ENCODE measurements around the gene TIGD2.
"Not testable (repeated sequence)": the region's sequence is repeated elsewhere in the genome, so short reads cannot be mapped to it uniquely, and the experiment has no call there.

Gene TIGD2

DNA sequence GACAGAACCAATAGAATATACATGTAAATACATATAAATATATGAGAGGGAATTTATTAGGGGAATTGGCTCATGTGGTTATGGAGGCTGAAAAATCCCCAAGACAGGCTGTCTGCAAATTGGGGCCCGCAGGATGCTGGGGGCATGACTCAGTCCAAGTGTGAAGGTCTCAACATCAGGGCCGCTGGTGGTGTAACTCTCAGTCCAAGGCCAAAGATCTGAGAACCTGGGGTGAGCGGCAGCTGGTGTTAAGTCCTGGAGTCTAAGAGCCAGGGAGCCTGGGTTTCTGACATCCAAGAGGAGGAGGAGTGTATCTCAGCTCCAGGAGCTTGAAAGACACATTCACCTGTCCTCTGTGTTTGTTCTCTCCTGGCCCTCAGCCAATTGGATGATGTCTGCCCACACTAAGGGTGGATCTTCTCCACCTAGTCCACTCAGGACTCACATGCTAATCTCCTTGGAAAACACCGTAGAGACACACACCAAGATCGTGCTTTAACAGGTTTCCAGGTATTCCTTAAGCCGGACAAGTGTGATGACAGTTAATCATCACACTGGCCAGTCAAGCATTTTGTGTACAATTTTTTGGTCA, 28.9 kb downstream of the TIGD2 start:
- Histone ChIP-seq H3K9me3 (ENCODE audit: insufficient read depth, low read depth, low read length) (no peaks in the 10 kb centered on the region), H2AFZ (ENCODE audit: low read length) (no peak overlapping the region), H3F3A (ENCODE audit: low read depth) (no peaks in the 10 kb centered on the region), H3K36me3 (ENCODE audit: insufficient read depth, low read length) (no peaks in the 10 kb centered on the region), H3K9me2 (replicated peaks; ENCODE audit: low read depth, low read length) (no peaks in the 10 kb centered on the region), H4K20me1 (ENCODE audit: insufficient read depth, low read length, poor library complexity, severe bottlenecking) (no peaks in the 10 kb centered on the region), H3K4me3 (ENCODE audit: low read length, poor library complexity, severe bottlenecking) (no peak overlapping the region), H3K4me2 (ENCODE audit: low read depth, low read length, poor library complexity, severe bottlenecking) (no peak overlapping the region), H3K27me3 (ENCODE audit: insufficient read depth, low read length, poor library complexity, severe bottlenecking) (no peaks in the 10 kb centered on the region), H3K79me2 (ENCODE audit: insufficient read depth, low read length) (no peaks in the 10 kb centered on the region), H3K9ac (ENCODE audit: low read depth, low read length, poor library complexity, severe bottlenecking) (no peak overlapping the region), H3K4me1 (ENCODE audit: insufficient read depth, low read length, poor library complexity, severe bottlenecking) (no peaks in the 10 kb centered on the region)
- no peak for TF ChIP-seq EZH2phosphoT487 (IDR thresholded peaks at IDR 0.05; ENCODE audit: borderline replicate concordance)
- TF ChIP-seq, protein P1, sequence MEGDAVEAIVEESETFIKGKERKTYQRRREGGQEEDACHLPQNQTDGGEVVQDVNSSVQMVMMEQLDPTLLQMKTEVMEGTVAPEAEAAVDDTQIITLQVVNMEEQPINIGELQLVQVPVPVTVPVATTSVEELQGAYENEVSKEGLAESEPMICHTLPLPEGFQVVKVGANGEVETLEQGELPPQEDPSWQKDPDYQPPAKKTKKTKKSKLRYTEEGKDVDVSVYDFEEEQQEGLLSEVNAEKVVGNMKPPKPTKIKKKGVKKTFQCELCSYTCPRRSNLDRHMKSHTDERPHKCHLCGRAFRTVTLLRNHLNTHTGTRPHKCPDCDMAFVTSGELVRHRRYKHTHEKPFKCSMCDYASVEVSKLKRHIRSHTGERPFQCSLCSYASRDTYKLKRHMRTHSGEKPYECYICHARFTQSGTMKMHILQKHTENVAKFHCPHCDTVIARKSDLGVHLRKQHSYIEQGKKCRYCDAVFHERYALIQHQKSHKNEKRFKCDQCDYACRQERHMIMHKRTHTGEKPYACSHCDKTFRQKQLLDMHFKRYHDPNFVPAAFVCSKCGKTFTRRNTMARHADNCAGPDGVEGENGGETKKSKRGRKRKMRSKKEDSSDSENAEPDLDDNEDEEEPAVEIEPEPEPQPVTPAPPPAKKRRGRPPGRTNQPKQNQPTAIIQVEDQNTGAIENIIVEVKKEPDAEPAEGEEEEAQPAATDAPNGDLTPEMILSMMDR (conservative IDR thresholded peaks at IDR 0.05; ENCODE audit: low read length): no peak

DNA sequence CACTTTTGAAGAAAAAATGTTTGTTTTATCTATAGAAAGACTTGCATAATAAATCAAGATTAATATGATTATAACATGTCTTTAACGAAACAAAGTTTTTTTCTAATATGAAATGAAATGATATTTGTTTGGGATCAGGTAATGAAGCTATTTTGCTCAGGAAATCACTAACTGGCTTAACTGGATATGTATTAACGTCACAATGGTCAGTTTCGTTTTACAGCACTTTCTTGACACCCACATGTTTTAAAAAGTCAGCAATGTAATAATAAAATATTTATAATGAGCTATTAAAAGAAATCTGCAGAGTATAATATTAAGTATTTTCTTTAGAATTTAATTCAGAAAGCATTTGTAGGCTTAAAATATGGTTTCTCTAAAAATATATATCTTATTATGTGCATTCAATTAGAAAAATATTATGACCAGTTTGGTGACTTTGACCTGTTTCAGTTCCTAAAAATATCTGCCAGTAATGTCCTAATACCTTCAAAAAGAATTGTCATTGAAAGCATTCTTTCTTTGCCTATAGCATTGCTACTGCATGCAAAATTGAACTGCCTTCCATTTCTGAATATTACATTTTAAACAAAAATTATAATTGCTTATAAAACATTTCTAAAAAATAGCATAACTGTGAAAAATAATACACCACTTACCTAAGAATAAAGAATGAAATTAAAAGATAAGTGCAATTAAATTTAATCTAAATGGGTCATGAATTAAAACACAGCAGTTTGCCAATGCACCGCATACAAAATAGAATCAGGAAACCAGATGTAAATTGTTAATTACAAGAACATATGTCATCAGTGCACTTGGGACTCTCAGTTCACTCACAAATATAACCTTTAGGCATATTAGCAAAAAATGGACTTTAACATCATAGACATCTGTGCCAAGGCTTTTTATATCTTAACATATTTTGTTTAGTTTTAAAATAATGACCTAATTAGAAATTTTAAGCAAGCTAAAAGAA, 31.6 kb downstream of the TIGD2 start:
- Histone ChIP-seq H3K9me3 (ENCODE audit: insufficient read depth, low read depth, low read length) (no peaks in the 10 kb centered on the region), H3K4me2 (ENCODE audit: low read depth, low read length, poor library complexity, severe bottlenecking) (no peak overlapping the region), H4K20me1 (ENCODE audit: insufficient read depth, low read length, poor library complexity, severe bottlenecking) (no peaks in the 10 kb centered on the region), H3K36me3 (ENCODE audit: insufficient read depth, low read length) (no peaks in the 10 kb centered on the region), H3F3A (ENCODE audit: low read depth) (no peaks in the 10 kb centered on the region), H3K4me1 (ENCODE audit: insufficient read depth, low read length, poor library complexity, severe bottlenecking) (no peaks in the 10 kb centered on the region), H3K27me3 (ENCODE audit: insufficient read depth, low read length, poor library complexity, severe bottlenecking) (no peaks in the 10 kb centered on the region), H3K9ac (ENCODE audit: low read depth, low read length, poor library complexity, severe bottlenecking) (no peak overlapping the region), H2AFZ (ENCODE audit: low read length) (no peak overlapping the region), H3K79me2 (ENCODE audit: insufficient read depth, low read length) (no peaks in the 10 kb centered on the region), H3K9me2 (replicated peaks; ENCODE audit: low read depth, low read length) (no peaks in the 10 kb centered on the region), H3K4me3 (ENCODE audit: low read length, poor library complexity, severe bottlenecking) (no peak overlapping the region)
- TF ChIP-seq, protein P1 (conservative IDR thresholded peaks at IDR 0.05; ENCODE audit: low read length): no peak
- TF ChIP-seq EZH2phosphoT487 (IDR thresholded peaks at IDR 0.05; ENCODE audit: borderline replicate concordance): no peak

DNA sequence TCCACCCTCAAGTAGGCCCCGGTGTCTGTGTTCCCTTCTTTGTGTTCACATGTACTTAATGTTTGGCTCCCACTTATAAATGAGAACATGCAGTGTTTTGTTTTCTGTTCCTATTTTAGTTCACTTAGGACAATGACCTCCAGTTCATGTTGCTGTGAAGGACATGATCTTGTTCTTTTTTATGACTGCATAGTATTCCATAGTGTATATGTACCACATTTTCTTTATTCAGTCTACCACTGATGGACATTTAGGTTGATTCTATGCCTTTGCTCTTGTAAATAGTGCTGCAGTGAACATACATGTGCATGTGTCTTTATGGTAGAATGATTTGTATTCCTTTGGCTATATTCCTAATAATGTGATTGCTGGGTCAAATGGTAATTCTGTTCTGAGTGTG, 33.3 kb downstream of the TIGD2 start:
- H3K36me3 ChIP-seq (ENCODE audit: insufficient read depth, low read length); H3K4me1 ChIP-seq (ENCODE audit: insufficient read depth, low read length, poor library complexity, severe bottlenecking); H3K4me3 ChIP-seq (ENCODE audit: low read length, poor library complexity, severe bottlenecking); H3K4me2 ChIP-seq (ENCODE audit: low read depth, low read length, poor library complexity, severe bottlenecking); H3K27me3 ChIP-seq (ENCODE audit: insufficient read depth, low read length, poor library complexity, severe bottlenecking); H3K9me3 ChIP-seq (ENCODE audit: insufficient read depth, low read depth, low read length); H3K79me2 ChIP-seq (ENCODE audit: insufficient read depth, low read length); H4K20me1 ChIP-seq (ENCODE audit: insufficient read depth, low read length, poor library complexity, severe bottlenecking); H2AFZ ChIP-seq (ENCODE audit: low read length); H3K9me2 ChIP-seq (replicated peaks; ENCODE audit: low read depth, low read length); H3F3A ChIP-seq (ENCODE audit: low read depth); H3K9ac ChIP-seq (ENCODE audit: low read depth, low read length, poor library complexity, severe bottlenecking): not testable (repeated sequence)

Measured in Loucy (cell line).